ENCODE data around the gene ZNF362.

The ZNF362 gene

DNA sequence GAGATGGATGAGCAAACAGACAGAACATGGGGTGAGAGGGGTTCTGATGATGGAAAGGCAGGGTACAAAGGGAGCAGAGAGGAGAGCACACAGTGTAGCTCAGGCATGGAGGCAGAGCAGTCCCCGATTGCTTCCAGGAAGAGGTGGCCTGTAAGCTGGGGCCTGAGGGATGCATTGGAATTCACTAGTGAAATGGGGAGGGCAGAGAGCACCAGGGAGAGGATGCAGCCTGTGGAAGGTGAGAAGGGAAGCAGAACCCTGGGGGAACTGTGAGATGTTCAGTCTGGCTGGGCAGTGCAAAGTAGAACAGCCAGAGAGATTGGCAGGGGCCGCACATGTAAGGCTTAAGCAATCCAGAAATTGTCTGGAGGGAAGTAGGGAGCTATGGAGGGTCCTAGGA, 12.2 kb downstream of the ZNF362 start:
- no peak for DNase-seq

DNA sequence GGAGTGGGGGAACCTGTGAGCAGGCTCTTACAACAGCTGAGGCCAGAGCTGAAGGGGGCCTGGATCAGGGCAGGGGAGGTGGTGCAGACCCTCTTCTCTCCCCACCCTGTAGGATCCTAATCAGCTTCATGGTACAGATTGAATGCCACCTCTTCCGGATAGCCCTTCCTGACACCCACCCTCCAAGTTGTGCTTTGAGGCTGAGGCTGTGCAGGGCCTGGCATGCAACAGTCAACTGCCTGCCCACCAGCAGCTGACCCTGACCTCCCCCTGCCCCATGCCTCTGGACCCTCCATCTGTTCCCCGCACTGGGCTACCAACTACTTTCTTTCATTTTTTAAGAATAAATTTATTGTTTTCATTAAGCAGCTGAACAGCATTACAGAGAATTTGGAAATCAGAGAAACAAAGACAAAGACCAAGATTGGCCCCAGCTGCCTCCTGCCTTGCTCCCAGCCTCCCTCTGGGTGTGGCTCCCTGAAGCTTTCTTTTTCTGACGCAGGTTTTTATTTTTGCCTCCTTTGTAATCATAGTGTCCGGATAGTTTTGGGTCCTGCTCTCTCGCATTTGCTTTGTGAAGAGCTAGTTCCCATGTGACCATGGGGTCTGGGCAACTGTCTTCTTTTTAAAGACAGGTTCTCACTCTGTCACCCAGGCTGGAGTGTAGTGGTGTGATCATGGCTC, 12.8 kb downstream of the ZNF362 start:
- no peak for DNase-seq

DNA sequence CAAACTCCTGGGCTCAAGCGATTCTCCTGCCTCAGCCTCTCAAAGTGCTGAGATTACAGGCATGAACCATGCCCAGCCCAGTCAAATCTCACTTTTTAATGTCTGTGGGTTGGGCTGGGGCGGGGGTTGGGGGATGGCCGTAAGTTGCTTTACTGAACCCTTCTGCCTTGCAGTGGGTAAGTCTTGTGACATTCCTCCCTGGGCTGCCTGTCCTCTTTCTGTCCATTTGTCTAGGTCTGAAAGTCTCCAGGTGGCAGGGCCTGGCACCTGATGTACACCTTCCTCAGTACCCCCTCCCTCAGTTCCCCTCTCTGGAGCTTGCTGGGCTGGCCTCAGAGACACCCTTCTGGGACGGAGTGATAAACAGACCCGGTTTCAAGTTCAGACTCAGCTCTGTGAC, 13.3 kb downstream of the ZNF362 start:
- no peak for DNase-seq

DNA sequence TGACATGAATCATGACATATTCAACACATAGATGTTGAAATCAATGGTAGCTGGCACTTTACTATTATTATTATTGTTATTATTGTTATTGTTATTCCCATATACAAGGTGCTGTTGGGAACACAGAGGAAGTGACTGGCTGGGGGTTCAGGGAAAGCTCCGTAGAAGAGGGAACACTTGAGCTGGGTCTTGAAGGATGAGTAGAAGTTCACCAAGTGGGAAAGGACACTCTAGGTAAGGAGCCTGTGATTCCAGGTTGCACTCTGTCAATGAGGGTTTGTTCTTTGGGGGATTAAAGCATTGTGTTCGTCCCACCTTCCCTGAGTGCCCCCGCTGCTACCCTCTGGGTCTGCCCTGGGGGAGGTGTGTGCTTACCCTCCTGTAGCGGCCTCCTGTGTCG, 14.1 kb downstream of the ZNF362 start:
- no peak for DNase-seq

DNA sequence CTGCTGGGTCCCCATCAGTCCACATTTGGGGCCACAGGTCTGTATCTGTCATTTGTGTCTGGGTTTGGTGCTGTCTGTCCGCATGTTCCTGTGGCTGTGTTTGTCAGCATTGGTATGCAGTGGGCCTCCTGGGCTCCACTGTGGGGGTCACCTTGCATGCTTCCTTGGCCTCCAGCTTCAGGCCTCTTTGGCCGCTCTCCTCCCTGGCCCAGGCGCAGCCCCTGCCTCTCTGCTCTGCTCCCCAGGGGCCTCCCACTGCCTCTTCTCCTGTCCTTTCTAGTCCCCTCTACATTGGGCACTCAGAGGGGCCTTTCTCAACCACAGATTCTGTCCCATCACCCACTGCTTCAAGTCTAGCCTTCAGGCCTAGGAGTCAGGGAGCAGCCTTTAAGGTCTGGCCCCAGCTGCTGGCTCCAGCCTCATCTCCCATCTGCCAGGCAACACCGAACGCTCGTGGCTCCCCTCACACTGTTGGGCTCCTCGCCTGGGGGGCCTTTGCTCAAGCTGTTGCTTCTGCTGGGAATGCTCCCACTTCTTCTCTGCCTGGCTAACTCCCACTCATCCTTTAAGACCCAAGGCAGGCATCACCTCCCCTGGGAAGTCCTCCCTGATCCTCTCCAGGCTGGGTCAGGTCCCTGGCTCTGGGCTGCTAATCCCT, 14.6 kb downstream of the ZNF362 start:
- no peak for DNase-seq

DNA sequence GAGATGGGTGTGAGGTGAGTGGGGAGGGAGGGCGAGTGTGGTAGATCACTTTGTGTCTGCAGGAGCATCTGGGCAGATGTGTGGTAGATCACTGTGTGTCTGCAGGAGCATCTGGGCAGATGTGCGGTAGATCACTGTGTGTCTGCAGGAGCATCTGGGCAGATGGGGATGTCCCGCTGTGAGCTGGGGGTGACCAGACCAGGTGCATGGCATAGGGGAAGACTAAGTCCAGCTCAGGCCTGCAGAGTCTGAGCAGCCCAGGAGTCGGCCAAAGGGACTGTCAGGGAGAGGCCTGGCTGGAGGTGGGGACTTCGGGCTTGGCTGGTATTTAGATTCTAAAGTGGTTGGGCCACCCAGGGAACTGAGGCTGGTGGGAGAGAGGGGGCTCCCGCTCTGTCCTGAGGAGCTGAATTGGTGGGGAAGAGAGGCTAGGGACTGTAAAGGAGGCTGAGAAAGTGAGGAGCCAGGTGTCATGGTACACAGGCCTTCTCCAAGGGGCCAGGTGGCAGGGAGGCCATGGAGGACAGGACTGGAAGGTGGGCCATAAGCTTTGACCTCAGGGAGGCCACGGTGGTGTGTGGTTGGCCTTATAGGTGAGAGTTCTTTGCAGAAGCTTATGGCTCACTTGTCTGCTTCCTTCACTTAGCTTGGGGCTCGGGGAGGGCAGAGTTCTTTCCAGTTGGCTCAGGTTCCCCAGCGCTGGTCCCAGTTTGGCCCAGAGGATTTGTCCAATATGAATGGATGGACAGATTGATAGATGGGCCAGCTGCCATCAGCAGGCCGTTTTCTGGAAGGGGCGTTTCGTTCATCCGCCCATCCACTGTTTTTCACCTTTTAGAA, 15.6 kb downstream of the ZNF362 start:
- no peak for DNase-seq

DNA sequence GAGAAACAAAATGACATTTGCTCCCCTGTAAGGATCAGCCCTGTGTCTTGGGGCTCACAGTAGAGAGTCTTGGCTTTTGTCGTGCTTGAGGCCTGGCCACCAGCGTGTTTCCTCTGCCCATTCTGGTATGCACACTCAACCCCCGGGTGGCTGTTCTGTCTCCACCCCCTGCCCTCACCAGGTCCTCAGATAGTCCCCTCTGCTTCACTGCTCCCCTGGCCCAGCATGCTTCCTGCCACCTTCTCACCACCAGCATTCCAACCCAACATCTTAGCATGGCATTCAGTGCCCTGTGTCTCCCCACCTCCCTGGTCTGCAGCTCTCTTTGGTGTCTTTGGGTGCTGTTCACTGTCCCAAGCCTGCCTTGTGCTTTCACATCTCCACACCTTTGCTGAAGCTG, 16.2 kb downstream of the ZNF362 start:
- DNase-seq: no peak

DNA sequence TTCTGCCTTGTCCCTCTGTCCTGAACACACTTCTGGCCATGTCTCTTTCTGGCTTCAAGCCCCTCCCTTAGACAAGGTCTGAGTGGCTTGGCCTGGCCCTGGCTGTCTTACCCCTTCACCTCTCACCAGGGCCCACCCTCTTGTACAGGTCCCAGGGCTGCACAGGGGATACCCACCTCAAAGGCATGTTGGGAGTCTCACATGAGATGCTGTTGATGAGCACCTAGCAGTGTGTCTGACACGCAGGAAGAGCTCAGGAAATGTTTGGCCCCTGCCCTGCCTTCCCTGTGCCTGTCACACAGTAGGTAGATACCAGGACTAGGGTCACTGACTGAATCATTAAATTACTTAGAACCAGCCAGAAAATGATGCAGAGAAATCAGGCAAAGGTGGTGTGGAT, 16.6 kb downstream of the ZNF362 start:
- no peak for DNase-seq

DNA sequence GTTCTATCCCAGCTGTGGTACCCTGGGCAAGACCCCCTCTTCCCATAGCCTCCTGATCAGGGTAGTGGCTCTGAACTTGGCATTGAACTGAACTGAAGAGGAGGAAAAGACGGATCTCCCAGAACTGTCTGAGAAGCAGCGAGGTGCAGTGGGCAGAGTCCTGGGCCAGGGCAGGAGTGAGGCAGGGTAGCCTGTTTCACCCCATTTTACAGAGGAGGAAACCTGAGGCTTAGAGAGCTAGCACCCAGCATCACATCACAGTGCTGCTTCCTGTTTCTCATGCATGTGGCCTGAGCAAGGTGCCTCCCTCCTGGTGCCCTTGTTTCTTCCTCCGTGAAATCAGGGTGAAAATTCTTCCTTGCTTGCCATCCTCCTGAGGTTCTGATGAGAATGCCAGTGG, 17.1 kb downstream of the ZNF362 start:
- DNase-seq: no peak

DNA sequence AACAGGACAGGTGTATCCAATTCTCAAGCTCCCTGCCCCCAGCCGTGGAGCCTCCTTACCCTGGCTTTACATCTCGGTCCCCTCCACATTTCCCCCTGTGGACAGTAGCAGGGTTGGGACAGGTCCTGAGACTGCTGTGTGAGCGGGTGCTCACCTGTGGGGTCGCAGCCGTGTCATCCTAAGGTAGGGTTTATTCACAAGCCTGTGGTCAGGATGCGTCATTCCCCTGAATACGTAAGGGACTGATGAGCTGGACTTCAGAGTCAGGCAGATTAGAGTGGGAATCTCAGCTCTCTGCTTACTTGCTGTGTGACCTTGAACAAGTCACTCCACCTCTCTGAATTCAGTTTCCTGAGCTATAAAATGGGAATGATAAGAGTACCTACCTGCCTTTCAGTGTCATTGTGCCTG, 17.7 kb downstream of the ZNF362 start:
- no peak for DNase-seq

DNA sequence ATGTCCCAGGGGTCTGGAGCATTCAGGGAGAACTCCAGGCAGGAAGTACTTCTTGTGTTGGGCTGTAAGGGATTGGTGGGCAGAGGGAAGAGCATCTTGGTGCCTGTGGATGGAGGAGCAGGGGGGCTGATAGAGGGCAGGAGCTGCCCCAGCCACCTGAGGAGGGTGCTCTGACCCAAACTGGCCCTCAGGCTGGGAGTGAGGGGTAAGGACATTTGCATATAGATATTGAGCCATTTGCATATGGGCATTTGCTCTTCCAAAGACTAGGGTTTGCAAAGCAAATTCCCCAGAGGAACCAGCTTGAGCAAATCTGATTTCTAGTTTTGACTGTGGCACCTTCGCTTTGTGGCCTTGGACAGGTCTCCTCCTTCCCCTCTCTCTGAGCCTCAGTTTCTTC, 18.2 kb downstream of the ZNF362 start:
- no peak for DNase-seq

DNA sequence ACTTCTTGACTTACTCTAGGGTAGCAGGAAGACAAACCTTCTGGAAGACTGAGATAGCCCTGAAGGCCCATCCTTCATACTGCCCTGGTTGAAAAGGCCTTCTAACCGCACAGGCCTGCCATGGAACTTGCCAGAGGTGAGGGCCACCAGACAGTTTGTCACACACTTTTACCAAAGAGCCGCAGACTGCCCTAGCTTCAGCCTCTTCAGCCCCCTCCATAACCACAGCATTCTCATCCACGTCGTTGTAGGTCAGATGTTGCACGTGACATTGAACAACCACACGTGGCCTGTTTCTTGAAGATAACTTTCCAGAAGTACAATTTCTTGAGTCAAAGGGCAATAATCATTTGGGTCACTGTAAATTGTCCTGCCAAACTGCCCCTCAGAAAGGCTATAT, 18.9 kb downstream of the ZNF362 start:
- no peak for DNase-seq

DNA sequence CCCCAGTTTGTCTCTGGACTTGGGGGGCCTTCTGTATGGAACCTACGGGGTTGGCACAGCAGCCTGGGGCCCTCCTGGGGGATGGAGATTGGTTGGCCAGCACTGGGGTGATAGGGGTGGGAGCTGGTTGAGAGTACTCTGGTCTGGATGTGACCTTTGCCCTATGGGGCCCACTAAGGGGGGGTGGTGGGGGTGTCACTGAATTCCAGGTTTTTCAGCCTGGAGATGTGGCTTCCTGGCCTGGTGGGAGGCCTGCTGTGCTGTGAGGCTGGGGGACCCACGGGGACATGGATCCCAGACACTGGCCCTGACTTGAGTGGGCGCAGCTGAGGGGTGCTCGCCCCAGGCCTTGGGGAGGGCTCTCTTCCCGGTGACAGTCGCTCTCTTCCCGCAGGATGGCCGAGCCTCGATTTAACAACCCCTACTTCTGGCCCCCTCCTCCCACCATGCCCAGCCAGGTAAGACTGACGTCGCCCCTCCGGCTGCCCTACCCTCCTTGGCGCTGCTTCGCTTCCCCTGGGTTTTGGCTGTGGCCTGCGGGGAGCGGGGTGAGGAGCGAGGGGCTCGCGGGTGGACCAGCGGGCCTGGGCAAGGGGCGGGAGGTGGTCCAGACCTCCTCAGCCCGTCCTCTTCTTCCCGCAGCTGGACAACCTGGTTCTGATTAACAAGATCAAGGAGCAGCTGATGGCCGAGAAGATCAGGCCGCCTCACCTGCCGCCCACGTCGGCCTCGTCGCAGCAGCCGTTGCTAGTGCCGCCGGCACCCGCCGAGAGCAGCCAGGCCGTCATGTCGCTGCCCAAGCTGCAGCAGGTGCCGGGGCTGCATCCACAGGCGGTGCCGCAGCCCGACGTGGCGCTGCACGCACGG, 19.6 kb downstream of the ZNF362 start:
- DNase-seq: no peak

DNA sequence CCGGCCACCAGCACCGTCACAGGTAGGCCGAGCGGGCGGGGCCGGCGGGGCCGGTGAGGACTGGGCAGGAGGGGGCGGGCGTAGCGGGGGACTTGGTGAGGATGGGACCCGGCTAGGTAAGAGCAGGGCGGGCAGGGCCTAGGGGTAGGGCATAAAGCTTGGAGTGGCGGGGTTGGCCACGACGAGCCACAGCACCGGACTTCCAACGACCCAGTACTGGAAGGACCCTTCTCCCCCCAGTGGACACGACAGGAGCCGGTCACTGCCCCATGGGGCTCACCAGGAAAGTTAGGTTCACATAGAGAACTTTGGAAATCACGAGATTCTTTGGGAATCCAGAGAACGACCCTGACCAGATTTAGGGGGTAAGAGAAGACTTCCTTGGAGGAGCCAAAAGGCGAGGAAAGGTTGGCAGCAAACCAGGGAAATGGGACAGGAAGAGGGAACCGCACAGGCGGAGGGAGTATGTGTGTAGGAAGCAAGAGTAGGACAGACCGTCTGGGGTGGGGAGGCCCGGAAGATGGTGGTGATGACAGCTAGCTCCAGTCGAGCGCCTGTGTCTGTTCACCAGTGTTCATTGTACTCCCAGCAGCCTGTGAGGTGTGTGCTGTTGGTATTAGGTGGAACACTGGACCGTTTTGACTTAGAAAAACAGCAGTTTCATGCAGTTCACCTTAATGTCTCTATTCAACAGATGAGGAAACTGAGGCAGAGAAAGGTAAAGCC, 20.4 kb downstream of the ZNF362 start:
- no peak for DNase-seq

DNA sequence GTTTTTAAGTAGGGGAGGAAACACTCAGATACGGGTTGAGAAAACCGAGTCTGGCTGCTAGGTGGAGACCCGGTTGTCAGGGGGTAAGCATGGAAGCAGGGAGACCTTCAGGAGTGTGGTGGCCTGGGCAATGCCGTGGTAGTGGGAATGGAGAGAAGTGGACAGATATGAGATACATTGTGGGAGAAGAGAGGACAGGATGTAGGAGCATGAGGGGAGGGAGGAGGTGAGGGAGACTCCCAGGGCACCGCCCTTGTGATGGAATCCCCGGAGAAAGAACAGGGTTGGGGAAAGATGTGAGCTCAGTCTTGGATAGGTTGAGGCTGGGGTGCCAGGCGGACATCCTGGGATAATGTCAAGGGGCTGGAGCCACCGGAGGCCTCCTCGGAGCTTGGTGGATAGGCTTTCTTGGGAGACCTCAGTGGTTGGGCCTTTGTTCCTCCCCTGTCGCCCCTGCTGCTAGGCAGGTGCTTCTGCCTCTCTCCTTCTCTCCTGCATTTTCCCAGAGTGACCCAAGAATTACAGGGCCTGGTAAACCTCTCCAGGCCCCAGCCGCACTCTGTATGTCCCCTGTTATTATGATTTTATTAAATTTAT, 21.3 kb downstream of the ZNF362 start:
- DNase-seq: no peak

DNA sequence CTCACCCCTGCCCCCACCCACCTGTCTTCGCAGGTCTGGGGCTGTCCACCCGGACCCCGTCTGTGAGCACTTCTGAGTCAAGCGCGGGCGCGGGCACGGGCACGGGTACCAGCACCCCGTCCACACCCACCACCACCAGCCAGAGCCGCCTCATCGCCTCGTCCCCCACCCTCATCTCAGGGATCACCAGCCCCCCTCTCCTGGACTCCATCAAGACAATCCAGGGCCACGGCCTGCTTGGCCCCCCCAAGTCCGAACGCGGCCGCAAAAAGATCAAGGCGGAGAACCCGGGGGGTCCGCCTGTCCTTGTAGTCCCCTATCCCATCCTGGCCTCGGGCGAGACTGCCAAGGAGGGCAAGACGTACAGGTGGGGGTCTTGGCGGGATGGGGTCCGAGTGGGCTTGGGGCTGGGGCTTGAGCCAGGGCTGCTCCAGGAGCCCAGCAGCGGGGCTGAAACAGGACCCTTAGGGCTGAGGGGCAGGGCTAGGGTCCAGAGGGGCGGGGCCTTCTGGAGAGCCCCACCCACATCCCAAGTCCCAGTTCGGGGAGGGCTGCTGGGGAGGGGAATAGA, 23.9 kb downstream of the ZNF362 start:
- no peak for DNase-seq

DNA sequence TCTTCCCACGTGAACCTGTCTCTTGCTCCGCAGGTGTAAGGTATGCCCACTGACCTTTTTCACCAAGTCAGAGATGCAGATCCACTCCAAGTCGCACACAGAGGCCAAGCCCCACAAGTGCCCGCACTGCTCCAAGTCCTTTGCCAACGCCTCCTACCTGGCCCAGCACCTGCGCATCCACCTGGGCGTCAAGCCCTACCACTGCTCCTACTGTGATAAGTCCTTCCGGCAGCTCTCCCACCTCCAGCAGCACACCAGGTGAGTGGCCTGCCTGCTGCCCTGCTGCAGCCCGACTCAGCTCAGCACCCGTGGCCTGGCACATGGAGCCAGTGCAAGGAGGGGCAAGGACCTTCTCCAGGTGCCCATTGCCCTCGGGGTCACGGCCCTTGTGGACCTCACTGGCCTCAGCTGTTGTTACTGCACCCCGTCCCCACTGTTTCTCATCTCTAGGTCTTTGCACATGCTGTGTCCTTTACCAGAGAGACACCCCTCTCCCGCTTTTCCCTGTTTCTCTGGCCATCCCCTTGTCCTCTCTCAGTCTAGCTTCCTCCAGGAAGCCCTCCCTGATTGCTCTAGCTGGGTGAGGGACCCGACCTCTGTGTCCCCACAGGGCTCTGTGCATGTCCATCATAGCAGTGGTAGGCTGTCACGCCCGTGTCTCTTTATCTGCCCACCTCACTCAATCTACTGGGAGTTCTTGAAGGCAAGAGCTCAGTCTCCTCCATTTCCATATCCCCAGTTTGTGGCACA, 25.4 kb downstream of the ZNF362 start:
- DNase-seq: no peak

DNA sequence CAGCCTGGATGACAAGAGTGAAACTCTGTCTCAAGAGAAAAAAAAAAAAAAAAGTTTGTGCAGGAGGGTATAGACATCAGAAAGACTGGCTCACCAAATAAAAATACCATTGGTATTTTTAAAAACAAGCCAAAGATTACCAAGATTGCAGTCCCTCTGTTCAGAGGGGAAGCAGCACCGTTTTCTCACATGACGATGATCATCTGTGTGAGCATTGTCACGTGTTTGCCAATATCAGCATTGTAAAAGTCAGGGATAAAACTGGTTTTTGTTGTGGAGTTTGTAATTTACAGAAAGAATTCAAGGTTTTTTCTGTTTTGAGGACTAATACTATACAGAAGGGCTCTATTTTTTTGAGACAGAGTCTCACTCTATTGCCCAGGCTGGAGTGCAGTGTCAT, 26.5 kb downstream of the ZNF362 start:
- no peak for DNase-seq

DNA sequence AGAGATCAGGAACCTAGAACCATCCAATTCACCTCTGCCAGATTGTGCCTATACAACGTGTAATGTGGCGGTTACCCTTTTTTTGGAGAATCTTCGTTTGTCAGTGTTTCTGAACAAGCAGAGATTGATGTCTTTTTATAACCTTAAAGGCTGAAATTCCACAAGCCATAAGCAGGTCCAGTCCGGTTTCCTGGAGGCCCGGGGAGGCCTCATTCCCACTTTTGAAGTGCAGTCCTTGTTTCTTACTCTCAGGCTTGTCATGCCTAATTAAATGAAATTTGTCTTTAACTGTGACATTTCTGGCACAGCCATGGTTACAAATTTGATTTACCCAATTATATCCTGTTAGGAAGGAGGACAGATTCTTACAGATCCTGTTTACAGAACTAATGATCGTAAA, 27.8 kb downstream of the ZNF362 start:
- DNase-seq: no peak

DNA sequence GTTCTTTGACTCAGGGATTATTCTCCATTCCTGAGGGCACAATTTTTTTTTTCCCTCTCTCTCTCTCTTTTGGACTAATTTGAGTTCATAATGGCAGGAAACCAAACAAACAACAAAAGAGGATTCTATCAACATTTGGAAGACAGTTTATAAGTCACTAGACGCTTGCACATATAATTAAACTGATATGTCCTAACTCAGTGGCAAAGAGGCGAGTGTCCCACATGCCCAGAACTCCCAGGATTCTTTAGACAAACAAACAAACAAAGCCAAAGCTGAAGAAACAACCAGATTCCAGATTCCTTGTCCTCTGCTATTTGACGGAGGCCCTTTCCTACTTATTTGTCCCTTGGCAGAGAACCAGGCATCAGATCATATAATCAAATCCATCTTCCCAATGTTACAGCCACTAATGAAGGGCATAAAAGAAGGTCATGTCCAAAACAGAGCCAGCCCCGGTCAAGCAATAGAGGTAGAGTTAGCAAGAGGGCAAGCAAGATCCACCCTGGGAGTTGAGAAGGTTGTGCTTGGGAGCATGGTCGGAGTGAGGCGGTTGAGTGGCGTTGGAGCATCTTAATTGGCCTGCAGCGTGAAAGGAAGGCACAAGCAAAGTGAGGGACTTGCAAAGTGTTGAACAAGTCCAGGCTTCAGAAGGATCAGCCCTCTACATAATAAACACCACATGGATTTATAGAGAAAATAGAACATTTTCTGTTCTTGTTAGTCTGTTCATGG, 30.3 kb downstream of the ZNF362 start:
- no peak for DNase-seq

Data from right kidney (tissue), 1 donor.